Spinal cord (tissue), 10 donors: ENCODE results near the gene MRPS2. TPM values are rescaled to one million over a fixed set of nuclear protein-coding genes. Genes with fewer than 3 reads are reported as not detected.

Source experiments
- DNase-seq, 6 donors: peaks; one replicate each; pipeline versions ENCODE4 v3.0.0 to v3.0.0-alpha.2; 2013 to 2015; ENCODE audit warnings: low spot score in 6 of 6, low read depth in 4 of 6
- H3K27ac ChIP-seq: one replicate; pipeline ENCODE4 v1.5.1; 2013; ENCODE audit warnings: low read depth, low read length, control low read depth
- H3K27me3 ChIP-seq: one replicate; pipeline ENCODE4 v1.6.1; 2013; ENCODE audit warnings: low read length; ENCODE audit not compliant: control insufficient read depth, insufficient read depth
- H3K36me3 ChIP-seq: one replicate; pipeline ENCODE4 v1.6.1; 2013; ENCODE audit warnings: low read length; ENCODE audit not compliant: control insufficient read depth, insufficient read depth
- H3K4me1 ChIP-seq: one replicate; pipeline ENCODE4 v1.6.1; 2013; ENCODE audit warnings: low read length; ENCODE audit not compliant: control insufficient read depth, insufficient read depth
- H3K4me3 ChIP-seq: one replicate; pipeline ENCODE4 v1.5.1; 2013; ENCODE audit warnings: low read depth, low read length, control low read depth
- H3K9me3 ChIP-seq: one replicate; pipeline ENCODE4 v1.6.1; 2013; ENCODE audit warnings: low read length; ENCODE audit not compliant: control insufficient read depth, insufficient read depth
- WGBS: methylation state at CpG from one replicate; pipeline ENCODE4 v1.1.5; 2013; ENCODE audit warnings: missing lambda C conversion rate; ENCODE audit not compliant: insufficient coverage; 5-methylcytosine and 5-hydroxymethylcytosine counted together
- polyA plus RNA-seq, 2 donors: library from polyadenylated mRNA; unstranded; fragments of 120-200 nt; gene quantifications; one replicate each; pipeline ENCODE4 v1.2.1, GENCODE V29; 2013; ENCODE audit not compliant: insufficient read length in 2 of 2
- total RNA-seq, 2 donors: library from RNA; depleted of rRNA in 1 of 2; stranded (reverse); fragments of 120-200 nt in 1 of 2; fragments of >200 nt in 1 of 2; gene quantifications; one replicate each; pipeline versions ENCODE4 v1.2.3 to v1.2.4, GENCODE V29; 2013 to 2014
- donor health status: healthy.

Gene MRPS2
- total and polyA plus RNA-seq, 4 donors = 10.9 to 60.9 (median 38.5) TPM

DNA sequence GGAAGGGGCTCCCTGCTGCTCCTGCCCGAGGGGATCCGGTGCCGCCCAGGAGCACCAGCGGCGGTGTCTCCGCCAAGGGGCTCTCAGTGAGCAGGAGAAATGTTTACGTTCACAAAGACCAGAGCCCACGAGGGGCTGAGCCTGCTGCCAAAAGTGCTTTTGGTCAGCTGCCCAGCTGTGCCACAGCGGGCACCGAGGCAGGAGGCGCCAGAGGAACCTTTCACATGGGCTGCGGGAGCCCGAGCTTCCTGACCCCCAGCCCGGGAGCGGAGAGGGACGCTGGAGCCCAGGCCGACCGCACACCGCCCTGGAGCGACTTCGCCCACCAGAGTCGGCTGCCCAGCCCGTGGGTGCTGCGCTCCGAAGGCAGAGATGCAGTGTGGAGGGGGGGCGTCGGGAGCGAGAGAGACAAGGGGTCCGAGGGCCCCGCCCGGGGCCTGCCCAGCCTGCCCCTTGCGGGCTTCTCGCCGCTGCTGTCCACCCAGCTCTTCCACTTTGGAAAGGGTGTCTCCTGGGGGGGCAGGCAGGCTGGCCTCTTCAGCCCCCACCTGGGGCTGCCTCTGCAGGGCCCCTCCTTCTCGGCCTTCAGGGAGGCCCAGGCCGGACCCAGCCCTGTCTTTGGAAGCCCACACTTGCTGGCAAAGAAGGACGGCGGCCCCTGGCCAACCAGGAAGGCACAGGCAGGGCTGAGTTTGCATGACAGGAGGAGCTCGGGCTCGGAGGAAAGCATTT, 13.0 kb upstream of the MRPS2 start:
- H3K9me3 ChIP-seq = no peaks in the 10 kb centered on the region
- H3K36me3 ChIP-seq = peaks cover 69% of the 10 kb centered on the region
- no peak overlapping the region for H3K4me3 ChIP-seq
- H3K27ac ChIP-seq = no peak overlapping the region
- H3K4me1 ChIP-seq = no peaks in the 10 kb centered on the region
- H3K27me3 ChIP-seq = no peaks in the 10 kb centered on the region
- no peak for DNase-seq
- 93% methylated on average over 40 of the region's 40 CpGs for WGBS

DNA sequence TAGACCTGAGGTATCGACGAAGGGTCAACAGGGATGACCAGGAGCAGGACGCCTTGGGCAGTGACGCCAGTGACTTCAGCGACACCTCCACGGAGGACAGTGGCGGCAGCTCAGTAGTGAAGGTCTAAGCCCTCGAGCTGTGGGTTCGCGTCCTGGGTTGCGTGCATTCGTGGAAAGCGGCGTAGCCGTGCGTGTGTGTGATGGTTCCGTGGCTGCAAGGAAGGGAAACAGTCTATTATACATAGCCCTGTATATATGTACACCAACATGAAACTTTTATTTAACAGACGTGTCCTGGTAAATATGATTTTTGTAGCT, 12.5 kb upstream of the MRPS2 start:
- peaks cover 72% of the 10 kb centered on the region for H3K36me3 ChIP-seq
- no peak for DNase-seq
- 98% methylated on average over 7 of the region's 18 CpGs for WGBS

DNA sequence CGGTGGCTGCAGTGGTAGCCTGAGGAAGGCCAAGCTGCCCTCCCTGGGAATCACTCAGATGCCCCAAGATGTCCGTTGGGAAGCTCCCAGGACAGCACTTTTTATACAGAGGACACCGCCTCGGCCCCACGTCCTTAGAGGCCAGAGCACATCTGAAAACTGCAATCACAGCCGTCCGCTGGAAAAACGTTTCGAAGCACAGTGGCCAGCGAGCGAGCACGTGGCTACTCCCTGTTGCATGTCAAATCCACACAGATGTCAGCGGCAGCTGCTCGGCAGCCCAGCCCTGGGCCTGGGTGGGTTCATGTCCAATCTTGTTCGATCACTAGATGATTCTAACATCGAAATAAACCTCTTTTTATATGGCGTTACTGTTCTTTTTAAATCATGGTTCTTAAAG, 12.0 kb upstream of the MRPS2 start:
- no peak overlapping the region for H3K27ac ChIP-seq
- H3K9me3 ChIP-seq = no peaks in the 10 kb centered on the region
- no peaks in the 10 kb centered on the region for H3K27me3 ChIP-seq
- no peak for DNase-seq
- no peaks in the 10 kb centered on the region for H3K4me1 ChIP-seq
- no peak overlapping the region for H3K4me3 ChIP-seq
- peaks cover 73% of the 10 kb centered on the region for H3K36me3 ChIP-seq
- 92% methylated on average over 17 of the region's 17 CpGs for WGBS

More for the DNA sequence above, 12.5 kb upstream of the MRPS2 start:
- Histone ChIP-seq H3K27ac (no peak overlapping the region), H3K4me3 (no peak overlapping the region), H3K27me3 (no peaks in the 10 kb centered on the region), H3K9me3 (no peaks in the 10 kb centered on the region), H3K4me1 (no peaks in the 10 kb centered on the region)

DNA sequence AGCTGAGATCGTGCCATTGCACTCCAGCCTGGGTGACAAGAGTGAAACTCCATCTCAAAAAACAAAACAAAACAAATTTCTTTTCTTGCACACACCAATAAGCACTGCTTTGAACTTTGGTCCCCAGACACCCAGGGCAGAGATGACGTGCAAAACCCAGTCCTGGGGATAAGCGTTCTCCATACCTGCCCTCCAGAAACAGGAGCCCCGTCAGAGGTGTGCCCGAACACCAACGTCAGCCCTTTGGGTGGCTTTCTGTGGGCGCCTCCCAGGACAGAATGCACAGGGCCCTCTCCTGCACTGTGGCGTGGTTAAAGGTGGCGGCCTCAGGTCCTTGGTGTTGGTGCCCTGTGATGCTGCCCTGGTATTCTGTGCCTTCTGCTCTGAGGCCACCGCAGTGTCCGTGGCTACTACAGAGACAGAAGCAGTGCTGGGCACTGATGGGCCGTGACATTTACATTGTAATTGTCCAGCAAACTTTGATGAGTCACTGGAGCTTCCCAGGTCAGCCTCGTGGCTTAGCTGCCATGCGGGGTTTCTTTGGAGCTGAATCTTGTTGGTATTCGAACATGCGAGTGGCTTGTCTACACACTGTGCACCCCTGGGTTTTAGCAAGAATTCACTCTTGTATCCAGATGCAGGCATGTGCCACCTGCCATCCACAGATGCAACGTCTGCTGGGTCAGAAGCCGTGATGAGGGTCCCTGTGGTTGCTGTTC, 11.1 kb upstream of the MRPS2 start:
- DNase-seq = no peak
- Histone ChIP-seq H3K27ac (no peak overlapping the region), H3K4me1 (no peaks in the 10 kb centered on the region), H3K27me3 (no peaks in the 10 kb centered on the region), H3K36me3 (peaks cover 67% of the 10 kb centered on the region), H3K9me3 (no peaks in the 10 kb centered on the region), H3K4me3 (no peak overlapping the region)
- 92% methylated on average over 18 of the region's 18 CpGs for WGBS

DNA sequence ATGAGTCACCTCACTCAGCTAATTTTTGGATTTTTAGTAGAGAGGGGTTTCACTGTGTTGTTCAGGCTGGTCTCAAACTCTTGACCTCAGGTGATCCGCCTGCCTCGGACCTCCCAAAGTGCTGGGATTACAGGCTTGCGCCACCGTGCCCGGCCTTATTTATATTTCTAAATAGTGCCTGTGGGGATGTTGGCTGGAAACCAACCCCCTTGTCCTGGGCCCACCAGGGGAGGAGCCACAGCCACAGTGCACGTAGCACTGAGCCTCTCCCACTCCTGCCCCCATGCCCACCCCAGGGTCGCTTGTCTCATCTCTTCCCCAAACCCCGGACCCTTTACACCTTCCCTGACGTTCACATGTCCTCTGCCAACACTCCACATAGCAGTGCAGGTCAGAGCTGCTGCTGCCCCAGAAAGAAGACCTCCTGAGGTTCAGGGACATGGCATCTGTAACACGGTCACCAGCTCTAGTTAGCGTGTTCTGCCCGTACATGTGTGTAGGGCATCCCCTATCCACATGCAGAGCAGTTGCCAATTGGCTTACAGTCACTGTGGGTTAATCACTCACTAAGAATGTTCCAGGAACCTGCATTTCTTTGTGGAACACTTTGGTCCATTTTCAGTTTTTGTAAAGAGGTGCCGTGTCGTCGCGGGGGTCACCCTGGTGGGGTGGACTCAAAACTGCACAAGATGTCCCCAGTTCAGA, 10.2 kb upstream of the MRPS2 start:
- WGBS = 84% methylated on average over 16 of the region's 16 CpGs
- H3K9me3 ChIP-seq = no peaks in the 10 kb centered on the region
- peaks cover 62% of the 10 kb centered on the region for H3K36me3 ChIP-seq
- no peak overlapping the region for H3K27ac ChIP-seq
- H3K27me3 ChIP-seq = no peaks in the 10 kb centered on the region
- no peak overlapping the region for H3K4me3 ChIP-seq
- no peak for DNase-seq
- H3K4me1 ChIP-seq = no peaks in the 10 kb centered on the region

DNA sequence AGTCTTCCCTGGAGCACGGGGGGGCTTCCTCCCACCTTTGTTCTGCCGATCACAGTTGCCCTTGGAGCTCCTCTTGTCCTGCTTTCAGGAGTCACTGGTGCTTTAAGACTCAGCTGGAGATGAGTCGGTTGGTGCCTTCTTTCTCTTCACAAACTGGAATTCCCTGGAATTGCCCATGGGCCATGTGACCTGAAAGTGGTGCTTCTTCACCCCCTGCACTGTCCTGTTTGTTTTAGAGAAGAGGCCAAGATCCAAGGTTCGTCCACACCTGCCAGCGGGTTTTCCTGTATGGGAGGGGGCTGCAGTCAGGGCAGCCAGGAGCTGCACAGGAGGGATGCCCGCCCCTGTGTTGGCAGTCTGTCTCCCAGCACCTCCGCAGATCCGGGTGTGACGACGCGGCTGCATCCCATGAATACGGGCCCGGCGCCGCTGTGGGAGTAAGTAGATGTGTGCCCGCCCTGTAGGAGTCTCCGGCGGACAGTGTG, 9.5 kb upstream of the MRPS2 start:
- Histone ChIP-seq H3K27me3 (no peaks in the 10 kb centered on the region), H3K4me3 (no peak overlapping the region), H3K9me3 (no peaks in the 10 kb centered on the region), H3K27ac (no peak overlapping the region), H3K36me3 (peaks cover 55% of the 10 kb centered on the region), H3K4me1 (no peaks in the 10 kb centered on the region)
- DNase-seq = no peak
- 58% methylated on average over 10 of the region's 18 CpGs for WGBS

DNA sequence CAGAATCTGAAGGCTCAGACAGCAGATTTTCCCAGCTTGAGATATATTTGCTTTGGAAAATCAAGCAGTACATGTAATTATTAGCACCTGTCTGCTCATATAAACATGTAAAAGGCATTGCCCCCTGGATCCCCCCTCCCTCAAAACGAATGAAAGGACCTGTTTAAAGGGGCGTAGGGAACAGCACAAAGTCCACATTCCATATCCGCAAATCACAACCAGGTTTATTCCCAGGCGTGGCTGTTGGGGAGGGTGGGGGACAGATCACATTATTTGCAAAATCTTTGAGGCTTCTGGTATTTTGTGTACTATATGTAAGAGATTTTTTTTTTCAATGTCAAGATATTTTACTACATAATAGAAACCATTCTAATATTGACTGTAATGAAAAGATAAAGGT, 8.7 kb upstream of the MRPS2 start:
- Histone ChIP-seq H3K4me1 (no peaks in the 10 kb centered on the region), H3K27ac (no peak overlapping the region)
- WGBS = no CpG with 5 or more reads among the region's 4 CpGs

DNA sequence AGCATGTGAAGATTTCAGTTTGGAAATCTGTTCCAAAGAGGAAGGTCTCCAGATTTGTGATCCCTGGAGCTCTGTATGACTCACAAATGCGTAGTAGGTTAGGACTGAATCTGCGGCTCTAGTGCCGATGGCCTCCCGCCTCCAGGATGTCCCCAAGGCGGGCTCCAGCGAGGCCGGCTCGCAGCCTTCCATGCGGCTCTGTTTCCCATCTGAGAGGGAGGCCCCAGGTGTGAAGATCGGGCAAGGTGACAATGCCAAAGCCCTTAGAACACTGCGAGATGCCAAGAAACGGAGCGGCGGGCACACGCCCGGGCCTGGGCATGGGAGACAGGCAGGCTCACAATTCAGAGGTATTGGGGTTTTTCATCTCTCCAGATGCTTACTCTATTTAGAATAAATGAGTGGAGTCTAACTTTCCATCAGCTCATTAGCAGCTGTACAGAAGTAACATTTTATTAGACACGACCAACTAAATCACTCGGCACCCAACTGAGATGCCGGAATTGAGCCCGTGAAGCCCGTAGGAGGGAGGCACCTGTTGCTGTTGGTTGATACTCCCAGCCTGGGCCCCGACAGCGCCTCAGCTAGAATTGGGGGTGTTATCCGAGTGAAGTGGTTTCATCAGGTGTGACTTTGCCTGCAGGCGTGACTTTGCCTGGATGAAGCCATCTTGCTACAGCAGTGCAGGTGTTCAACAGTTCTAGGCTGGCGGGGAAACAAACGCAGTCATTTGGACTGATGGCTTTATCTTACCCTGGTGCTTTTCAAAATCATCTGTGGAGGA, 7.4 kb upstream of the MRPS2 start:
- no peaks in the 10 kb centered on the region for H3K27me3 ChIP-seq
- 83% methylated on average over 18 of the region's 27 CpGs for WGBS
- H3K4me3 ChIP-seq = no peak overlapping the region
- H3K36me3 ChIP-seq = peaks cover 35% of the 10 kb centered on the region
- H3K9me3 ChIP-seq = no peaks in the 10 kb centered on the region
- no peak overlapping the region for H3K27ac ChIP-seq
- DNase-seq = peak in 1 of 6 donors; percentile 57
- H3K4me1 ChIP-seq = no peaks in the 10 kb centered on the region

More for the DNA sequence above, 8.7 kb upstream of the MRPS2 start:
- Histone ChIP-seq H3K4me3 (no peak overlapping the region), H3K27me3 (no peaks in the 10 kb centered on the region), H3K36me3 (peaks cover 48% of the 10 kb centered on the region), H3K9me3 (no peaks in the 10 kb centered on the region)
- no peak for DNase-seq

DNA sequence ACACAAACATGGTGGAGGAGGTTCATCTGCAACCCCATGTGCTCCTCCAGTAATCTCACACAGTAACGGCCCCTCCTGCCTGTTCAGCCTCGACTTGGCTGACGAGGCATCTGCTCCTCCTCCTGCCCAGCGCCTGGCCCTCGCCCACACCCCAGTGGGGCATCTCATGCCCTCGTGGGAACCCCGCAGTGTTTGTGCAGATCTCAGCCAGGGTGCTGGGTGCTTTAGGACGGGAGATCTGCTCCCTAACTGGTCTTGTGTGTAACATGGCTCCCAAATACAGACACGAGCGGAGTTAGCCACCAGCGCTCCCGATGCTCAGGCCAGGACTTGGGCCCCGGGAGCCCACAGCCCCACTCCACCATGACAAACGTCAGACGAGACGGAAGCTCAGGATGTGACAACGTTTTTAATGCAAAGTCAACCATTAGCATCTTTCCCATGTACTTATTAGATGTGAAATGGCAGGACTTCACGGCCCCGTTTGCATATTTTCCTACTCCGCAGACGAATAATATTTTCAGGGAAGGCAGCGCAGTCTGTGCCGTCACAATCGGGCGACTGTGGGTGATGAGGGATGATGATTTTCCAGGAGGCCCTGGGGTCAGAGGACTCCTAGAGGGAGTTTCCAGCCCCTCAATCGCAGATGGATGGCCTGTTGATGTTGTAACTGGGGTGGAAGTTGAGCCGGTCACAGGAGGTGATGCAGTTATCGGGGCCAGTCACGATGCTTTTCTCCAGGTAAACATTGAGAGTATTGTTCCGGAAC, 5.5 kb upstream of the MRPS2 start:
- H3K36me3 ChIP-seq = peaks cover 25% of the 10 kb centered on the region
- no peaks in the 10 kb centered on the region for H3K9me3 ChIP-seq
- no peak overlapping the region for H3K27ac ChIP-seq
- DNase-seq = no peak
- no peaks in the 10 kb centered on the region for H3K27me3 ChIP-seq
- WGBS = 91% methylated on average over 24 of the region's 30 CpGs
- H3K4me3 ChIP-seq = no peak overlapping the region
- H3K4me1 ChIP-seq = peaks cover 17% of the 10 kb centered on the region
